Stimulated activated naive B cell treated with anti-CD40 and anti-IgM and Interleukin-4, amounts not matched to agents 10 μg/mL and 1 μg/mL and 100 μg/mL, for 72 hours (primary cell): Measurements from ENCODE around the gene ERVW-1.
"Not testable (repeated sequence)": the region's sequence is repeated elsewhere in the genome, so short reads cannot be mapped to it uniquely, and the experiment has no call there.

Experiments
- ATAC-seq, 2 donors: fragments of 150-1000 bp; cut with Tn5 transposase; replicated peaks; 2 replicates each; pipeline ENCODE4 v1.10.0; 2021; ENCODE audit warnings: moderate library complexity in 1 of 2
- DNase-seq: peaks from one replicate; pipeline ENCODE4 v3.0.0; 2021
- H3K27ac Mint-ChIP-seq: one replicate; pipeline ENCODE4 v1.8.0; 2022; ENCODE audit warnings: mild to moderate bottlenecking, mixed read lengths
- H3K27me3 Mint-ChIP-seq, 2 donors: one replicate each; pipeline ENCODE4 v1.8.0; 2022; ENCODE audit warnings: mixed read lengths in 2 of 2
- H3K36me3 Mint-ChIP-seq, 2 donors: one replicate each; pipeline ENCODE4 v1.8.0; 2022; ENCODE audit warnings: mixed read lengths in 2 of 2, mild to moderate bottlenecking in 1 of 2
- H3K4me1 Mint-ChIP-seq, 2 donors: one replicate each; pipeline ENCODE4 v1.8.0; 2022; ENCODE audit warnings: mixed read lengths in 2 of 2, mild to moderate bottlenecking in 1 of 2
- H3K4me3 Mint-ChIP-seq, 2 donors: one replicate each; pipeline ENCODE4 v1.8.0; 2022; ENCODE audit warnings: mild to moderate bottlenecking in 2 of 2, mixed read lengths in 2 of 2, moderate library complexity in 1 of 2
- H3K9me3 Mint-ChIP-seq, 2 donors: one replicate each; pipeline ENCODE4 v1.8.0; 2022; ENCODE audit warnings: mixed read lengths in 2 of 2, mild to moderate bottlenecking in 1 of 2

Gene ERVW-1

GRCh38 chr7:92484226-92484625, 6.5 kb upstream of the ERVW-1 start:
- not testable (repeated sequence) for H3K4me3 Mint-ChIP-seq, H3K27me3 Mint-ChIP-seq, H3K27ac Mint-ChIP-seq, ATAC-seq, H3K9me3 Mint-ChIP-seq, H3K4me1 Mint-ChIP-seq, DNase-seq
- H3K36me3 Mint-ChIP-seq: peaks cover 8 to 11% of the 10 kb centered on the region in 2 donors

GRCh38 chr7:92483624-92484023, 5.9 kb upstream of the ERVW-1 start:
- not testable (repeated sequence) for DNase-seq, ATAC-seq, H3K4me3 Mint-ChIP-seq, H3K9me3 Mint-ChIP-seq, H3K27ac Mint-ChIP-seq, H3K36me3 Mint-ChIP-seq, H3K4me1 Mint-ChIP-seq, H3K27me3 Mint-ChIP-seq

DNA sequence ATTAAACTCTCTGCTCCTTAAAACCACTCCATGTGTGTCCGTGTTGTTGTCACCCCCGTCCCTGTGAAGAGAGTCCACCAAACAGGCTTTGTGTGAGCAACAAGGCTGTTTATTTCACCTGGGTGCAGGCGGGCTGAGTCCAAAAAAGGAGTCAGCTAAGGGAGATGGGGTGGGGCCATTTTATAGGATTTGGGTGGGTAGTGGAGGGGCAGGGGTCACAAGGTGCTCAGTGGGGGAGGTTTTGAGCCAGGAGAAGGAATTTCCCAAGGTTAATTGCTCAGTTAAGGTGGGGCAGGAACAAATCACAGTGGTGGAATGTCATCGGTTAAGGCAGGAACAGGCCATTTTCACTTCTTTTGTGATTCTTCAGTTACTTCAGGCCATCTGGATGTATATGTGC, 1.4 kb upstream of the ERVW-1 start:
- H3K4me1 Mint-ChIP-seq, DNase-seq, H3K27me3 Mint-ChIP-seq, H3K4me3 Mint-ChIP-seq, ATAC-seq, H3K9me3 Mint-ChIP-seq, H3K27ac Mint-ChIP-seq: not testable (repeated sequence)
- H3K36me3 Mint-ChIP-seq: peaks cover 11 to 15% of the 10 kb centered on the region in 2 donors

- Mint-ChIP-seq H3K4me1 (no peaks in the 10 kb centered on the region), H3K27ac (no peak overlapping the region), H3K4me3 (no peak overlapping the region), H3K36me3 (peaks cover 11 to 15% of the 10 kb centered on the region in 2 donors), H3K9me3 (no peaks in the 10 kb centered on the region), H3K27me3 (no peaks in the 10 kb centered on the region)
- no peak for ATAC-seq
- no peak for DNase-seq
Observed at GRCh38 chr7:92478711-92479110, 965 bp upstream of the ERVW-1 start.

DNA sequence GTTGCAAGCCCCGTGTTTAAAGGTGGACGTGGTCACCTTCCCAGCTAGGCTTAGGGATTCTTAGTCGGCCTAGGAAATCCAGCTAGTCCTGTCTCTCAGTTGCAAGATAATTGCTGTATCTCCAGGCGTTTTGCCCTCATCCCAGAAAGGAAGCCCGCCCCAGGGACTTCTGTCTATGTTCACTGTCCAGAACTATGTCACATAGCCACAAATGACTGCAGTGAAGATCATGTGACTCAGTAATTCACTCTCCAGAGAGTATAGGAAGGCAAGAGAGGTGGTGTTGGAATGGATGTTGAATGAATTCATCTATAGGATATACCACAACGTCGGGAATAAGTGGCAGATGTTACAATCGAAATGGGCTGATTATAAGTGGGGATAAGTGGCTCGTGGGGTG, 349 bp upstream of the ERVW-1 start:
- ATAC-seq (no peak), DNase-seq (no peak)
- Mint-ChIP-seq H3K4me1 (no peaks in the 10 kb centered on the region), H3K27ac (no peak overlapping the region), H3K27me3 (no peaks in the 10 kb centered on the region), H3K36me3 (peaks cover 11 to 15% of the 10 kb centered on the region in 2 donors), H3K4me3 (no peak overlapping the region), H3K9me3 (no peaks in the 10 kb centered on the region)

DNA sequence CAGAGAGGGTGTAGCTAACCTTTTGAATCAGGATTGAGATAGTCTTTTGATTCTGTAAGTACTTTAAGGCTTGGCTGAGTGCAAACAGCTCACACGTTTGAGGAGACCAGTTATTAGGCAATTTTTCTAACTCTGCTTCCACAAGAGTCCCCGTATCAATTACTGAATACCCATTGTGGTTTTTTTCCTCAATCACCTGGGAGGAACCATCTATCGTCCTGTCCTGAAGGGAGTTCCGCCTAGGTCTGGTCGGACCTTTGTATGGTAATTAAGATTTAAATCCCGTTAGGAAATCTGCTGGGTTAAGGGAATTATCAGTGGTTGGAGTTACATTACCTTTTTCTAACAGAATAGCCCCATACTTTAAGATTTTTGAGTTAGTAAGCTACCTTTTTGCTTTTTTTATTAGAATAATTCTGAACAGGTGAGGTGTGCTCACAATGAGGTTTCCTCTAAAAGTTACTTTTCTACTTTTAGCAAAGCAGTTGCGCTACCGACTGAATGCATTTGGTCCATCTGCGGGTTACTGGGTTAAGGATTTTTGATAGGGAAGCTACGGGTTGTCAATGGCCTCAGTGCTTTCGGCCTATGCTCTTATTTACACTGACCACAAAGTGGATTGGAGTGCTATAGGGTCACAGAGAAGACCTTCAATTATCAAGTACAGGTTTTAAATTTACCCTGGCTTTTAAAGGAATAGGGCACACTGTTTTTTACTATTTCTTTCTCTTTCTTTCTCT, 1.7 kb downstream of the ERVW-1 start:
- not testable (repeated sequence) for H3K27ac Mint-ChIP-seq, DNase-seq, H3K4me3 Mint-ChIP-seq, H3K4me1 Mint-ChIP-seq, H3K27me3 Mint-ChIP-seq, ATAC-seq, H3K9me3 Mint-ChIP-seq
- H3K36me3 Mint-ChIP-seq: peaks cover 18 to 21% of the 10 kb centered on the region in 2 donors

DNA sequence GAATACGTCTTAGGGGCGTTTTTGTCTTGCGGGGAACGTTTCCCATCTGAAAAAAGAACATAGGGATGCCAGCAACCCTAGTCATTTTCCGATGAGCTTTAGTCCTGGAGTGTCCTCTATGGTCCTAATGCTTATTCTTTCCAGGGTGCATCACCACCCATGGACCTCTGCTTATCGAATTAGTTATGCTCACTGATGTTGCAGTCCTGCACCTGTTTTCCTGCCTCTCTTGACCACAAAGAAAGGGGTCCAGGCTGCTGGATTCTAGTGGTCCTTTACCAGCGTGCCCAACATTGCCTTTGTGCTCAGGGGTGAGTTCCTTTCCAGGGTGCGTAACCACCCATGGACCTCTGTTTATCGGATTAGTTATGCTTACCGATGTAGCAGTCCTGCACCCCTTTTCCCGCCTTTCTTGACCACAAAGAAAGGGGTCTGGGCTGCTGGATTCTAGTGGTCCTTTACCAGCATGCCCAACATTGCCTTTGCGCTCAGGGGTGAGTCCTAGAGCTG, 2.4 kb downstream of the ERVW-1 start:
- H3K9me3 Mint-ChIP-seq, H3K27ac Mint-ChIP-seq, DNase-seq, H3K27me3 Mint-ChIP-seq, ATAC-seq, H3K4me3 Mint-ChIP-seq, H3K4me1 Mint-ChIP-seq: not testable (repeated sequence)
- H3K36me3 Mint-ChIP-seq: peaks cover 18 to 24% of the 10 kb centered on the region in 2 donors

DNA sequence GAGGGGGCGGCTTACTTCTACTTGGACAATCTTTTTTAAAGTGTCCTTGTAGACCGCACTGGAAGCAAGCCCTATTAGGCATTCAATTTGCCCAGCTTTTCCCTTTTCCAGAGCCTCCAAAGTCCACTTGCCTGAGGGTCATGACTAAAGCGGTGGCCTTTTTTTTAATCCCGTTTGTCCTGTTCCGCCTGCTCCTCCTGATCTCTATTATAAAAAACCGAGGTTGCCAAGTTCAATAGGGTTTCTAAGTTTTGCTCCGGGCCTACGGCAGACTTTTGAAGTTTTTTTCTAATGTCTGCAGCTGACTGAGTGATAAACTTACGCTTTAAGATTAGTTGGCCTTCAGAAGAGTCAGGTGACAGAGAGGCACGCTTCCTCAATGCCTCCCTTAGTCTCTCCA, 3.8 kb downstream of the ERVW-1 start:
- not testable (repeated sequence) for H3K9me3 Mint-ChIP-seq, H3K4me1 Mint-ChIP-seq, H3K4me3 Mint-ChIP-seq, ATAC-seq, H3K27me3 Mint-ChIP-seq, H3K27ac Mint-ChIP-seq, DNase-seq
- H3K36me3 Mint-ChIP-seq: peaks cover 31 to 32% of the 10 kb centered on the region in 2 donors

- H3K36me3 Mint-ChIP-seq: peaks cover 29 to 41% of the 10 kb centered on the region in 2 donors
- not testable (repeated sequence) for H3K27ac Mint-ChIP-seq, H3K4me1 Mint-ChIP-seq, DNase-seq, H3K4me3 Mint-ChIP-seq, H3K9me3 Mint-ChIP-seq, H3K27me3 Mint-ChIP-seq, ATAC-seq
Observed at GRCh38 chr7:92468589-92468988, 9.2 kb downstream of the ERVW-1 start.

- H3K36me3 Mint-ChIP-seq: peaks cover 27 to 43% of the 10 kb centered on the region in 2 donors
- H3K27me3 Mint-ChIP-seq: no peaks in the 10 kb centered on the region
- no peaks in the 10 kb centered on the region for H3K4me1 Mint-ChIP-seq
- ATAC-seq: no peak
- no peak overlapping the region for H3K27ac Mint-ChIP-seq
- no peak overlapping the region for H3K4me3 Mint-ChIP-seq
- DNase-seq: no peak
- peaks cover 4 to 8% of the 10 kb centered on the region in 2 donors for H3K9me3 Mint-ChIP-seq
Observed at GRCh38 chr7:92466682-92467081, 11.1 kb downstream of the ERVW-1 start.

DNA sequence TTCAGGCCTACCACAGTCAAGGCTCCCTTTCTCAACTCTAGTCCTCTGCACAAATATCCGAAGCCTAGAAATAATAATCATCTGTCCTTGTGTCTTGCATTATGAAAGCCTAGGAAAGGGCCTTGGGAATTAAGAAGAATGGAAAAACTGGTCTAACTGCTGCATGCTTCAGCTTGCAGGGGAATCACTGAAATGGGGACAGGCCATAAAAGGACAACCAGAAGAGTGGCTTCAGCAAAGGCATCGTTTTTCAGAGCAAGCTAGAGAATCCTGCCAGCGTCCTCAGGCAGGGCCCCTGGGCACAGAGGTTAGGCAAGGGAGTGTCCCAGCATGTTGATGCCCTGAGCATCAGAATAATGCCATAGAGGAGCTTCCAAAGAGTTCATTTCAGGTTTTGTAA, 13.2 kb downstream of the ERVW-1 start:
- Mint-ChIP-seq H3K4me1 (no peaks in the 10 kb centered on the region), H3K27ac (no peak overlapping the region)

GRCh38 chr7:92462560-92462959, 15.2 kb downstream of the ERVW-1 start:
- no peak overlapping the region for H3K4me3 Mint-ChIP-seq
- H3K27me3 Mint-ChIP-seq: no peaks in the 10 kb centered on the region
- H3K4me1 Mint-ChIP-seq: no peaks in the 10 kb centered on the region
- no peak for DNase-seq
- H3K9me3 Mint-ChIP-seq: peaks cover 0 to 2% of the 10 kb centered on the region in 2 donors
- no peak overlapping the region for H3K27ac Mint-ChIP-seq
- no peak for ATAC-seq
- peaks cover 9 to 24% of the 10 kb centered on the region in 2 donors for H3K36me3 Mint-ChIP-seq

More for the DNA sequence above, 13.2 kb downstream of the ERVW-1 start:
- no peak overlapping the region for H3K4me3 Mint-ChIP-seq
- DNase-seq (no peak), ATAC-seq (no peak)
- H3K36me3 Mint-ChIP-seq: peaks cover 20 to 42% of the 10 kb centered on the region in 2 donors
- H3K27me3 Mint-ChIP-seq: no peaks in the 10 kb centered on the region
- H3K9me3 Mint-ChIP-seq: peaks cover 4 to 8% of the 10 kb centered on the region in 2 donors

DNA sequence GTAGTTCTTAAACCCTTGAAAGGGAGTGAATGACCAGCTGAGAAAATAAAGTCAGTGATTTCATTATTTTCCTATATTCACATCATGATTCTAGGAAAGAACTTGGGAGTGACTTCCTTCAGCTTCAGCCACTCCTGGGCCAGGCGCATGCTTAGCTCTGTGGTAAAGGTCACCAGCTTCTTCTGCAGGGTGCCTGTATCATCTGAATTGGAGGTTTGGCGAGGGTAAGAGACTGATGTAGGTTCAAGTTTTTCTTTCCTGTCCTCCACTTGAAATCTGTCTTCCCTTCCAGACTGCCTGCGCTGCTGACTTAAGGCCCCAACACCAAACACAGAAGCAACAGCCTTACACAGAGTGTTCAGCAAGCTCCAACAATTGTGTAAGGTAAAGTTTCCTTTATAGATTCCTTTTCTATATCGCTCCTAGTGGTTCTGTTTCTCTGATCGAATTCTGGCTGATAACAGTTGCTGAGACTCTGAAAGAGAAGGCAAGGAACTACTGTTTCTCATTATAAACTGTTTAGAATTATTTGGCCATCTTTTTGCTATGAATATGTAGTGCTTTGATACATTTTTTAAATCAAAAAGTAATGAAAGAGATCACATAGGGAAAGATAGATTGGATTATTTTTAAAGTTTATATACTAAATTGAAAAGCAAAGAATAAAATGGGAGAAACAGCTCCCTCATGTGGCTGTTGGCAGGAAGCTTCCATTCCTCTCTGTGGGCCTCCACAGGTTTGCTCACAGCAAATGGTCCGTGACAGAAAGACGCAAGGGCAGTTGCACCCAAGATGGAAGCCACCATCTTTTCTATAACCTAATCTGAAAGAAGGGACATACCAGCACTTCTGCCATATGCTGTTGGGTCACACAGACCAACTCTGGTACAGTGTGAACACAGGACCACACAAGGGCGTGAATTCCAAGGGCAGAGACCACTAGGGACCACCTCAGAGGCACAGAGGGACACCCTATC, 16.4 kb downstream of the ERVW-1 start:
- Mint-ChIP-seq H3K9me3 (no peaks in the 10 kb centered on the region), H3K27me3 (no peaks in the 10 kb centered on the region), H3K36me3 (peaks cover 12 to 21% of the 10 kb centered on the region in 2 donors), H3K4me1 (no peaks in the 10 kb centered on the region), H3K27ac (no peak overlapping the region), H3K4me3 (no peak overlapping the region)
- DNase-seq: no peak
- ATAC-seq: peak; percentile 66 to 74

DNA sequence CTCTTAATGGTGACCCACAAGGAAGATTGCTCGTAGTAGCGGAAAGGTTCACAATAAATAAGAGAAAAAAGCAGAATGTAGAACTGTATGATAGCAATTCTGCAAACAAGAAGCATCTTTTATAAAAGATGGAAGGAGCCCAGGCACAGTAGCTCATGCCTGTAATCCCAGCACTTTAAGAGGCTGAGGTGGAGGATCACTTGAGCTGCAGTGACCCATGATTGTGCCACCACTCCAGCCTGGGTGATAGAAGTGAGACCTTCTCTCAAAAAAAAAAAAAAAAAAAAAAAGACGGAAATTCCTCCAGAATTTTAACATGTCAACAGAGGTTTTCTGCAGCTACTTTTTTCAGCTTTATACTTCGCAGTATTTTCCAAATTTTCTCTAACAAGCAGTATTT, 17.2 kb downstream of the ERVW-1 start:
- DNase-seq: no peak
- no peak overlapping the region for H3K4me3 Mint-ChIP-seq
- H3K9me3 Mint-ChIP-seq: no peaks in the 10 kb centered on the region
- no peaks in the 10 kb centered on the region for H3K4me1 Mint-ChIP-seq
- ATAC-seq: no peak
- no peak overlapping the region for H3K27ac Mint-ChIP-seq
- peaks cover 12 to 24% of the 10 kb centered on the region in 2 donors for H3K36me3 Mint-ChIP-seq
- H3K27me3 Mint-ChIP-seq: no peaks in the 10 kb centered on the region
